Gastroesophageal sphincter (tissue), 3 donors: ENCODE results near the gene SLC38A3.

ENCODE experiments used
- POLR2AphosphoS5 ChIP-seq: sonication (generic); formaldehyde crosslinking; IDR thresholded peaks from one replicate; pipeline ENCODE4 v1.6.1; 2017; ENCODE audit warnings: antibody characterized with exemption
- TF ChIP-seq, protein P1 (sequence below), 4 experiments: fragments of 200-600 bp in 2 of 4; fragments of 450-650 bp in 2 of 4; sonication (generic) in 1 of 4; IDR thresholded peaks; one replicate each; pipeline ENCODE4 v1.5.1; 2017 to 2019; ENCODE audit warnings: antibody characterized with exemption in 4 of 4, mild to moderate bottlenecking in 2 of 4, moderate library complexity in 2 of 4

GRCh38 chr3:50158530-50159146, 46.4 kb upstream of the SLC38A3 start:
- no peak for TF ChIP-seq POLR2AphosphoS5
- TF ChIP-seq, protein P1, sequence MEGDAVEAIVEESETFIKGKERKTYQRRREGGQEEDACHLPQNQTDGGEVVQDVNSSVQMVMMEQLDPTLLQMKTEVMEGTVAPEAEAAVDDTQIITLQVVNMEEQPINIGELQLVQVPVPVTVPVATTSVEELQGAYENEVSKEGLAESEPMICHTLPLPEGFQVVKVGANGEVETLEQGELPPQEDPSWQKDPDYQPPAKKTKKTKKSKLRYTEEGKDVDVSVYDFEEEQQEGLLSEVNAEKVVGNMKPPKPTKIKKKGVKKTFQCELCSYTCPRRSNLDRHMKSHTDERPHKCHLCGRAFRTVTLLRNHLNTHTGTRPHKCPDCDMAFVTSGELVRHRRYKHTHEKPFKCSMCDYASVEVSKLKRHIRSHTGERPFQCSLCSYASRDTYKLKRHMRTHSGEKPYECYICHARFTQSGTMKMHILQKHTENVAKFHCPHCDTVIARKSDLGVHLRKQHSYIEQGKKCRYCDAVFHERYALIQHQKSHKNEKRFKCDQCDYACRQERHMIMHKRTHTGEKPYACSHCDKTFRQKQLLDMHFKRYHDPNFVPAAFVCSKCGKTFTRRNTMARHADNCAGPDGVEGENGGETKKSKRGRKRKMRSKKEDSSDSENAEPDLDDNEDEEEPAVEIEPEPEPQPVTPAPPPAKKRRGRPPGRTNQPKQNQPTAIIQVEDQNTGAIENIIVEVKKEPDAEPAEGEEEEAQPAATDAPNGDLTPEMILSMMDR (IDR thresholded peaks at IDR 0.05), result no peak
